GM18858 (cell line): Measurements from ENCODE around the gene FANCI.

Experiments used
- ATAC-seq: cut with Tn5 transposase; IDR thresholded peaks from one replicate; pipeline ENCODE4 v1.9.1; 2021; ENCODE audit not compliant: unreplicated experiment

Gene FANCI

GRCh38 chr15:89359471-89360293, 115.9 kb downstream of the FANCI start:
- ATAC-seq = no peak

- ATAC-seq = no peak
These were observed 116.7 kb downstream of the FANCI start for GRCh38 chr15:89360294-89360971.

GRCh38 chr15:89361451-89362202, 117.8 kb downstream of the FANCI start:
- no peak for ATAC-seq

- ATAC-seq = no peak
These were observed 118.7 kb downstream of the FANCI start for GRCh38 chr15:89362203-89363101.

GRCh38 chr15:89363133-89363532, 119.4 kb downstream of the FANCI start:
- no peak for ATAC-seq

GRCh38 chr15:89363770-89364169, 120.0 kb downstream of the FANCI start:
- no peak for ATAC-seq

GRCh38 chr15:89364341-89364740, 120.6 kb downstream of the FANCI start:
- ATAC-seq = no peak

- no peak for ATAC-seq
These were observed 121.1 kb downstream of the FANCI start for GRCh38 chr15:89364741-89365450.

GRCh38 chr15:89365462-89366065, 121.8 kb downstream of the FANCI start:
- ATAC-seq = no peak
